ENCODE measurements around the gene MMP11.

Gene MMP11

GRCh38 chr22:23756891-23757290 lies 15.8 kb upstream of the MMP11 start:
- no peak for TF ChIP-seq CTCF (IDR thresholded peaks at IDR 0.05; ENCODE audit: low read depth, low read length)
- no peak for DNase-seq (ENCODE audit: low read depth in 2 of 2)
- H3K4me3 ChIP-seq (replicated peaks in 1 of 2; ENCODE audit: low read depth in 2 of 2, low read length in 2 of 2): no peak overlapping the region

DNA sequence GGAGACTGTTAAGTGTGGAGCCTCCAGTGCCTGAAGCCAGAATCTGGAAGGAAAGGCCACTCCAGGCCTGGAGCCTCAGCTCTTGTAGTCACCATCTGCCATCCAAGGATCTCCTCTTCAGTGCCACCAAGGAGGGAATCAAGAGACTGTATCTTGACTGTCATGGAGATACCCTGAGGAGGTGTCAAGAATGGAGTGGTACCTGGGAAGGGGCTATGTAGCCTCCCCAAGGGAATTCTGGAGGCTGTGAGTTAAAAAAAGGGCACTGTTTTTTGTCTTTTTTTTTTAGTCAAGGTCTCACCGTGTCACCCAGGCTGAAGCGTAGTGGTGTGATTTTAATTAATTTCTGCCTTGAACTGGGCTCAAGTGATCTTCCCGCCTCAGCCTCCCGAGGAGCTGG lies 13.1 kb upstream of the MMP11 start:
- no peak for DNase-seq (ENCODE audit: low read depth in 2 of 2)
- no peak for TF ChIP-seq CTCF (IDR thresholded peaks at IDR 0.05; ENCODE audit: low read depth, low read length)
- no peak overlapping the region for H3K4me3 ChIP-seq (replicated peaks in 1 of 2; ENCODE audit: low read depth in 2 of 2, low read length in 2 of 2)

DNA sequence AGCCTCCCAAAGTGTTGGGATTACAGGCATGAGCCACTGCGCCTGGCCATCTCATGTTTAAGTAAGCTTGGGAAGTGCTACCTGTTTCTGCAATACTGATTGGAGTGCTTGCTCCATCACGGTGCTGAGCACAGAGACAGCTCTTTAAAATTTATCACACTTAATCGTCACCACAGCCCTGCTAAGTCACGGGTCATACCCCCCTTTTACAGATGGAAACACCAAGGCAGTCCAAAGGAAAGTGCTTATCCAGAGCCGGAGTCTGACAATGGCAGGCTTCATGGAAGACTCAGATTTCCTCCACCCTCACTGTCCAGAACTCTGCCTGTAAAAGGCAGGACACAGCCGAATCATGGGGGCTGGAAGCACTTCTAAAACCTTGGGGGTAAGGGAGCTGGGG lies 12.6 kb upstream of the MMP11 start:
- H3K4me3 ChIP-seq (replicated peaks in 1 of 2; ENCODE audit: low read depth in 2 of 2, low read length in 2 of 2): no peak overlapping the region
- TF ChIP-seq CTCF (IDR thresholded peaks at IDR 0.05; ENCODE audit: low read depth, low read length): no peak

GRCh38 chr22:23762842-23763578 lies 9.6 kb upstream of the MMP11 start, which contains the start of gene C22orf15:
Gene C22orf15 (plus strand): TSS chr22:23762990. CDS start chr22:23763307, 317 bp downstream.
- no peak within 1 kb of the TSS for H3K4me3 ChIP-seq (replicated peaks in 1 of 2; ENCODE audit: low read depth in 2 of 2, low read length in 2 of 2)
- DNase-seq (ENCODE audit: low read depth in 2 of 2): peak in 1 of 2 donors; percentile 64

More for the DNA sequence above, 12.6 kb upstream of the MMP11 start:
- DNase-seq (ENCODE audit: low read depth in 2 of 2): no peak

DNA sequence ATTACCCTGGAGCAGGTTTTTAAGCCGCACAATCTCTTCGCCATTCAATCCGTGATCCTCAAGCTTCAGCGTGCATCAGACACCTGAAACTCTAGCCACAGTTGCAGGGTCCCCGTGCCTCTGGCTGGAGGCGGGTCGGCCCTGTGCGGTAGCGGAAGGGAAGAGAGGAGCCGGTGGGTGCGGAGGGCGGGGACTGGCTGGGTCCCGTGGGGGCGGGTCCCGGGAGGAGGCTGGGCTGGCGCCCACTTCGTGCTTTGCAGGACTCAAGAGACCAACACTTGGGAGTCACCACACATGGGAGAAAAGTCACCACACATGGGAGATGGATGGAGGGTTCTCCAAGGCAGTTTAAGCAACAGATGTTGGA lies 9.1 kb upstream of the MMP11 start:
- DNase-seq (ENCODE audit: low read depth in 2 of 2): no peak
- no peak for TF ChIP-seq CTCF (IDR thresholded peaks at IDR 0.05; ENCODE audit: low read depth, low read length)
- H3K4me3 ChIP-seq (replicated peaks in 1 of 2; ENCODE audit: low read depth in 2 of 2, low read length in 2 of 2): no peak overlapping the region

More at GRCh38 chr22:23762842-23763578, 9.6 kb upstream of the MMP11 start, which contains the start of gene C22orf15:
- TF ChIP-seq CTCF (IDR thresholded peaks at IDR 0.05; ENCODE audit: low read depth, low read length): no peak

DNA sequence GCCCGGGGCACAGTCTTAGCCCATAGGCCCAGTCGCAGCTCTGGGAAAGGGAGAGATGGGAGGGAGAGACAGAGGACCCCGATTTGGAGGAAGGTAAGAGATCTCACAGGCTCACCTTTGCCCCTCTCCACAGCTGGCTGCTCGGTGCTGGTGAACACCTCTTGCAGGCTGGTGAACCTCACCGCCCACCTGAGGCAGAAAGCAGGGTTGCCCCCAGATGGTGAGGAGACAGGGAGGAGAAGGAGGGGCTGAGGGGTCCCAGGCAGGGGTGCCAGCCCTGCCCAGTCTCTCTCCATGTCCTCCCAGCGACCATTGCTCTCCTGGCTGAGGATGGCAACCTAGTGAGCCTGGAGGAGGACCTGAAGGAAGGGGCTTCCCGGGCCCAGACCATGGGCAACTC lies 8.7 kb upstream of the MMP11 start:
- no peak for TF ChIP-seq CTCF (IDR thresholded peaks at IDR 0.05; ENCODE audit: low read depth, low read length)
- H3K4me3 ChIP-seq (replicated peaks in 1 of 2; ENCODE audit: low read depth in 2 of 2, low read length in 2 of 2): no peak overlapping the region

More for the DNA sequence above, 8.7 kb upstream of the MMP11 start:
- no peak for DNase-seq (ENCODE audit: low read depth in 2 of 2)

Measured in cardiac fibroblast (primary cell).